NCI-H128 (cell line): ENCODE data around the gene ANO1.

Source experiments
- DNase-seq: peaks from one replicate; lab custom pipeline; 2025; ENCODE audit not compliant: unreplicated experiment; lab: John Stamatoyannopoulos, UW

The ANO1 gene

GRCh38 chr11:70072461-70072860 is 5.7 kb upstream of the ANO1 start:
- no peak for DNase-seq

DNA sequence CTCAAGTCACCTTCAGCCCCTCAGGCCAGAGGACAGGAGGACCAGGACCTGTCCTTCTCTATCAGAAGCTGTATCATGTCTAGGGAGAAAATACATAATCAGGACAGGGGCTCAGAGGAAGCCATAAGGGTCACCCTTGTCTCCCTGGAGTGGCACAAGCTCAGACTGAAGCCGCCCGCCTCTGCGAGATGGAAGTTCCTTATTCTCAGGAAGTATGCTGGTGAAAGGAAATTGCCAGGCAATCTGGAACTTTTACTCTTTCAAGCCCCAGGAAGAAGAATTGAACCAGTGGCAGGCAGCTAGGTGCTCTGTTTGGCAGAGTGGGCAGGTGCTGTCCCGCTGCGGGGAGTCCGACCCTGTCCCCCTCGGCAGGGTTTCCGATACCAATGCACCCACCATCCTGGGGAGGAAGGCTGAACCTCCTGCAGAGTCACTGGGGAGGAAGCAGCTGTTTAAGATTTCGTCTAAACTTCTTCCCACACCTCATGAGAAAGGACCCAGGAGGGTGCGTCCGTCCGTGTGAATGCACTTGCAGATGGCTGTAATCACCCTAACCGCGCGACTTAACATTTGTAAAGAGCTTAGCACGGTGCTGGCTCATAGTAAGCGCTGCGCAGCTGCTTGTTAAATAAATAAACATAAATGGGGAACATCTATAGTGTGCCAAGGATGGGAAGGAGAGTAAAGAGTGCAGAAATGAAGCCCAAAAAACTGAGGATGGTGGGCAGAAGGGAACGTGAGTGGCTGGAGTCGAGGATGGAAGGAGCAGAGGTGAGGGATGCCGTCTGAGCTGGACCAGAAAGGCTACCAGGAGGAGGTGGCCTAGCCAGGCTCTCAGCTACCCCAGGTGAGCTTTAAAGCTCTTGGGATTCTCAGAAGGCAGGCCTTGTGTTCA is 5.0 kb upstream of the ANO1 start:
- DNase-seq: no peak

GRCh38 chr11:70073871-70074371 is 4.2 kb upstream of the ANO1 start:
- DNase-seq: no peak

DNA sequence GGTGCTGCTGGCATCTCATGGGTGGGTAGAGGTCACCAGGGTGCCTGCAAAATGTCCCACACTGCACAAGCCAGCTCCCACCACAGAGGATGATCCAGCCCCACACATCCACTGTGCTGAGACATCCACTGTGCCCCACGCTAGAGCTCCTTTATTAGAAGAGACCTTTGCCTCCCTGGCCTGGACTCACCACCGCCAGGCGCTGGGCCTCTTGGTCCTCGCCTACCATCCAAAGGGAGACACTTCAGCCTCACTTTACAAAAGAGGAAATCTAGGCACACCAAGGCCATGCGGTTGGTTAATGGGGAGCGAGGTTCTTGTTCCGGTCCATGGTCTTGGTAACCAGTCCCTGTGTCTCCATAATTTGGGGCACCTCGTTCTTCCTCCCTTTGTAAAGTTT is 3.4 kb upstream of the ANO1 start:
- no peak for DNase-seq

GRCh38 chr11:70075836-70076235 is 2.3 kb upstream of the ANO1 start:
- no peak for DNase-seq

DNA sequence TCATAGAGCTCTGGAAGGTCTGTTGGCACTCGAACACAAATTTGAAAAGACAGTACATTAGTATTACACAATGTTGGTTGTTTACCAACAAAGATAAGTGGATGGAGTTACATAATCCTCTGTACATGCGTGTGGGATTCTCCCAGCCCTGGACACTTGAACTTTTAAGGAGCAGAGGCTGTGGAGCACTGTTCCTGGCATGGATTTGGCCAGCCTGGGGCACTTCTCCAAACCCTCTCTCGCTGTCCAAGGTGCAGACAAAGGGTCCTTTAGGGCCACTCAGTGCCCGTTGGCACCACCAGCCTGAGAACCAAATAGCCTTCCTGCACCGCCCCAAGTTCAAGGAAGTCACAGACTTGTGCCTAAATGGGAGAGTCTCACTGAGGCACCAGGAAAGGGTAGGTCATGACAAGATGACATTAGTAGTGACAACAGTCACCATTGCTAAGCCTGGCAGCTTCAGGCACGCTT is 1.6 kb upstream of the ANO1 start:
- no peak for DNase-seq

- no peak for DNase-seq
These were observed 564 bp upstream of the ANO1 start for GRCh38 chr11:70077411-70078094.

DNA sequence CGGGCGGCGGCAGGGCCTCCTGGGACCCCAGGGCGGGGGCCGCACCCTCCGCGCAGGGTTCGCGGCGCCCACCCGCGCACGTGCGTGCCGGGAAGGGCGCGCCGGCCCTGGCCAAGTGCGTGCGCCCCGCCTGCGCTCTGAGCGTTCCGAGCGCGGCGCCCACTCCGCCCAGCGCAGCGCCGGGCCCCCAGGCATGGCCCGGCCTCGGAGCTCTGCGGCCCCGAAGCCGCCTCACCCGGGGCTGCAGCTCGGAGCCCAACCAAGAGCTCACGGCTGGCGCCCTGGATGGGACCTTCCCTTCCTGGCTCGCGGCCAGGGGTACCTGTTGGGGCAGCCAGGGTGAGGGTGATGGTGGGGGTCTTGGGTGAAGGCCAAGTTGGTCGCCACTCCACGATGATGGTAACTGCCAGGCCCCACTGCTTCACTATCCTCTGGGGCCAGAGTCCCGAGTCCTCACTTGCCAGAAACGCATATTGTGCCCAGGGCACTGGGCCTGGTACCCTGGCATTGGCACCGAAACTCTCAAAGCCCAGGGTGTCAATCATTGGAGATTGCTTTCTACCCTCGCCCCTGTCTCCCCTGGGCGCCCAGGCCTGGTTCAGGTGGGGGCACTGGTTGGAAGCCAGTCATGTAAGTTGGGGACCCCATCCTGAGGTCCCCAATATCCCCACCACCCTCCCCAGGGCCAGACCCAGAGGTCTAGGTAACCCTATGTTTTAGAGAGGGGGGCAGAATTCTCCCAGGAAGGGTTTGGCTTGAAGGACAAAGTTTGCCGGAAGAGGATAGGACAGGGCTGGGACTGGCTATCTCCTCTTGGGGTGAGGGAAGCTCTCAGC is 882 bp downstream of the ANO1 start:
- no peak for DNase-seq

GRCh38 chr11:70079691-70080090 is 1.6 kb downstream of the ANO1 start:
- no peak for DNase-seq

DNA sequence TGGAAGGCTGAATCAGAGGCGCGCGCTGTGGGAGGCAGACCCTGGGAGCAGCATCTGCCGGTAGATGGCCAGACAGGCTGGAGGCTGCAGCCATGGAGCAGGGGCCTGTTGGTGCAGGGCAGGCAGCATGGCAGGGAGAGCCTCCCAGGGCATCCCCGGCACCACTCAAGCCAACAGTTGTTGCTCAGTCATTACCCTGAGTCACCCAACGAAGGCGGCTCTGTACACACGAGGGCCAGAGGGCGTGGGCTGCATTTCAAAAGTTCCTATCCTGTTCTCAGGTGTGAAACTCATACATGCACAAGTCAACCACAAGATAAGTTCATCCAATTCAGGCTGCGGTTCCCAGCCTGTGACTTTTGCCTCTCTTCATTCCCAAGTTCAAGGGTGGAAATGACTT is 2.6 kb downstream of the ANO1 start:
- no peak for DNase-seq

GRCh38 chr11:70082829-70083228 is 4.7 kb downstream of the ANO1 start:
- DNase-seq: no peak

- DNase-seq: no peak
These were observed 6.2 kb downstream of the ANO1 start for GRCh38 chr11:70084046-70084984.

DNA sequence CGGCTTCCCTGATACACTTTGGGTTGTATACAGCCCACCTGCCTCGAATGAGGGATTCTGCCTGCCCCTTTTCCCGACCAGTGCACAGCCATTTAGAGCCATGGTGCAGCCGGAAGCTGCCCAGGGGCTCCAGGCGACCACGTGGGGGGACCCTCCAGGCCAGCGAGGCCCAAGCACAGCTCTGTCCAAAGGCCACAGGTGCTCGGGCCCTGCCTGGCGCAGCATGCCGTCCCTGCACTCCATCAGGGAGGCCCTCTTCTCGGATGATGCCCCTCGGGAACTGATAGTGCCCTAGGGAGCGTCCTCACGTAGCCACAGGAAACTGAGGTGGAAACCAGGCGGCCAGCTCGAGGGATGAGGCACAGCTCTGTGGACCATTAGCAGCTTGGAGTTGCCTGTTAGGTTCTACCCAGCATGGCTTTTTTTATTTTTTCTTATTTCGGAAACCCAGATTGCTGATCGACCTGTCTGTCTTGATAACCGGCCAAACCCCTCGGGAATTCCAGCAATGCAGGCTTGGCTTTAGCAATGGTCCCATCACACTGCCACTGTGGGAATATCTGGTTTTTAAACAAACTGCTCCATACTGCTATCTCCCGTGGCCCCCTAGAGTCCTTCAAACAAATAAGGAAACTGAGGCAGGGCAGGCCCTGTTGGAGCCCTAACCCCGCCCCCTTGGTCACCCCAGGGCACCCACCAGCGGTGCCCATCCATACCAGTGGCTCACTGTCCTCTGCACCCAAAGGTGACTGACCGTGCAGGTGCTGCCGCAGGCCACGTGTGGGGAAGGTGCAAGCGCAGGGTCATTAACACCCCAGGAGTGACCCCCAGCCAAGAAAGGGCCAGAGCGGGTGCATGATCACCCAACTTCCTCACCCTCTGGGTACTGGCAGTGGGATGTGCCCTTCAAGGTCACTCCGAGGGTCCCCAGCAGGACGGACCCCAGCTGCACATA is 8.0 kb downstream of the ANO1 start:
- no peak for DNase-seq

DNA sequence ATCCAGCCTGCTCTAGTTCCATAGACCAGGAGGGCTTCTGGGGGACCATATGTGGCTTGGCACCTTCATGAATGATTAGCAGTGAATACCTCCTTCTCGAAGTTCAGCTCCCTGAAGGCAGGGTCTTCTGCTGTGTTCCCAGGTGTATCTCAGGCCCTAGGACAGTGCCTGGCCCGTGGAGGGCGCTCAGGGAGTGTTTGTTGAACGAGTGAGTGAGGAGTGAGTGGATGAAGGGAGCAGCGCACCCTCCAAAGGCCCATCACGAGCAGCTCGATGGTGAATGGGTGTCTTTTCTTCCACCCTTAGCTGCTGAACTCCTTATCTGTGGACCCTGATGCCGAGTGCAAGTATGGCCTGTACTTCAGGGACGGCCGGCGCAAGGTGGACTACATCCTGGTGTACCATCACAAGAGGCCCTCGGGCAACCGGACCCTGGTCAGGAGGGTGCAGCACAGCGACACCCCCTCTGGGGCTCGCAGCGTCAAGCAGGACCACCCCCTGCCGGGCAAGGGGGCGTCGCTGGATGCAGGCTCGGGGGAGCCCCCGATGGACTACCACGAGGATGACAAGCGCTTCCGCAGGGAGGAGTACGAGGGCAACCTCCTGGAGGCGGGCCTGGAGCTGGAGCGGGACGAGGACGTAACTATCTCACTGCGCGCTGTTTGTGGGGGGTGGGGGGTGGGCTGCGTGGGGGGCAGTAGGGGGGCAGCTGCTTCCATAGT is 9.5 kb downstream of the ANO1 start:
- DNase-seq: no peak

DNA sequence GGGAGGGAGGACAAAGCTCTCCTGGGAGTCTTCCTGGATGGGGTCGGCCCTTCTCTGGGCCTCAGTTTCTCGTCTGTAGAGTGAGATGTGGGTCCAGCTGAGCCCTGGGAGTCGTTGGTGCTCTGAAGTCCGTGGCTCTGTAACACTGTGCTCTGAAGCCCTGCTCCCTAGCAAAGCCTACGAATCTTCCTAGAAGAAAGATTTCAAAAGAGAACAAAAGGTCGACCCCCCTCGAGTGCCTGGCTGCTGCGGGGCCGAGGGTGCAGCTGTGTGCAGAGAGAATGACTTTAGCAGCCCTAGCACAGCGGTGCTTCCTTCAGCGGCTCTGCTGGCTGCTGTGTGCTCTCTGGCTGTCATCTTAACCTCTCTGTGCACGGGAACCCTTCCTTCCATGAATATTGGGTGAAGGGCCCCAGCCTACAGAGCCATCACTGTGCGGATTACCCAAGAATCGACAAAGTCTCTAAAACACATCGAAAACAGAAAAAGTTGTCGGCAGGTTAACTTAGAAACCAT is 10.7 kb downstream of the ANO1 start:
- DNase-seq: no peak

- DNase-seq: no peak
These were observed 11.5 kb downstream of the ANO1 start for GRCh38 chr11:70089631-70090030.

GRCh38 chr11:70090961-70091381 is 12.9 kb downstream of the ANO1 start:
- DNase-seq: peak; percentile 48

DNA sequence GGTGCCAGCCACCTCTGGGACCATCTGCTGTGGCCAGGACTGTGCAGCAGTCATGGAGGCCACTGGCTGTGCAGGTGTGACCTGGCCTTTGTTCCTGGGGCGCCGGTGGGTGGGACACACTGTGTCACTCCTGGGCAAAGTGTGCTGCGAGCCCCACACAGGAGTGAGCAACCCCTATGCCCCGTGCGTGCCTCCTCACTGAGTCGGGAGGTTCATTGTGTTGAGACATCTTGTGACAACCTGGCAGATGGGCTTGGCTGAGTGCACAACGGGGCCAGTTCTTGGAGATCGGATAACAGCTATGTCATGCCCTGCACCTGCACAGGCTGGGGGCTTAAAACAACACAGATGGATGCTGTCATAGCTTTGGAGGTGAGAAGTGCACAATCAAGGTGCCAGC is 13.5 kb downstream of the ANO1 start:
- DNase-seq: no peak
